NCI-H146 treated with DMSO at 0.1 percent for 48 hours (cell line): ENCODE data around the gene BLVRB.
A peak's percentile ranks its signal among the peaks of the same experiment; 100 is the strongest.

Experiments
- DNase-seq: peaks from one replicate; lab custom pipeline; 2025; ENCODE audit not compliant: unreplicated experiment; lab: John Stamatoyannopoulos, UW

The BLVRB gene

DNA sequence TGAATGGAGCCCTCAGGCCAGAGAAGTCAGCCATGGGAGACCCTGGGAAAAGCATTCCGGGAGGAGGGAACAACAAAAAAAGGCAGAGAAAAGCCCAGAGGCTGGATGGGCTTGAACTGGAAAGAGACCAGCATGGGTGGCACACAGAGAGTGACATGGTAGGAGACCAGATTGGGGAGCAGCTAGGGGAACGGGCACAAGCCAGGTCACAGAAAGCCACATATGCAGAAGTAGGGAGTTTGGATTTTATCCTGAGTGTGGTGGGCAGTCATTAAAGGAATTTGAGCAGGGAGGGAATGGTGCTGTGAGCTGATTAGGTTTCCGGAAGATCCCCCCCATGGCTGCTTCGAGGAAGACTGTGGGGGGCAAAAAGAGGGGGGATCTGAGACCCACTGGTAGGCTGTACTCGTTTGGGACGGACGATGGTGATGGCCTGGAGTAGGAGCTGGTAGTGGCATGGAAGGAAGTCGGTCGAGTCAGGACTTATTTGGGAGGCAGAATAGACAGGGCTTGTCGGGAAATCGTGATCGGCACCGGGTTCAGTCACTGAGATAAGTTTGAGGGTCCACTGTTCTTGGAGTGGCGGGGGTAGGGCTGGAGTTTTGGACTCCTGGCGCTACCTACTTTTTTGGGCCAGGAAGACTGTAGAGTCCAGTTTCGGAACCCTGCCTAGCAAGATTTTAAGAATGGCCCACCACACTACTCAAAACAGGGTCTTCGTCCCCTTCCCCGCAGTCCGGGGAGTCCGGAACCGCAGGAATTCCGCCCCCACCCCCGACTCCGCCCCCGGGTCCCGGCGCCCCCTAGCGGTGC, 40.7 kb downstream of the BLVRB start:
- no peak for DNase-seq

DNA sequence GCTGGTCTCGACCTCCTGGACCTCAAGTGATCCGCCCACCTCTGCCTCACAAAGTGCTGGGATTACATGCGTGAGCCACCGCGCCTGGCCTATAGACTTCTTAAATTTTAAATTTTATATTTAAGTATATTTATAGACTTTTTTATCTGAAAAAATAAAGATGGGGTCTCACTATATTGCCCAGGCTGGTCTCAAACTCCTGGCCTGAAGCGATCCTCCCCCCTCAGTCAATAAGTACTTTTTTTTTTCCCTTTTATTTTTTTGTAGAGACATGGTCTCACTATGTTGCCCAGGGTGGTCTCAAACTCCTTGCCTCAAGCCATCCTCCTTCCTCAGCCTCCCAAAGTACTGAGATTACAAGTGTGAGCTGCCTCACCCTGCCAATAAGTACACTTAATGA, 41.6 kb downstream of the BLVRB start:
- DNase-seq: no peak

DNA sequence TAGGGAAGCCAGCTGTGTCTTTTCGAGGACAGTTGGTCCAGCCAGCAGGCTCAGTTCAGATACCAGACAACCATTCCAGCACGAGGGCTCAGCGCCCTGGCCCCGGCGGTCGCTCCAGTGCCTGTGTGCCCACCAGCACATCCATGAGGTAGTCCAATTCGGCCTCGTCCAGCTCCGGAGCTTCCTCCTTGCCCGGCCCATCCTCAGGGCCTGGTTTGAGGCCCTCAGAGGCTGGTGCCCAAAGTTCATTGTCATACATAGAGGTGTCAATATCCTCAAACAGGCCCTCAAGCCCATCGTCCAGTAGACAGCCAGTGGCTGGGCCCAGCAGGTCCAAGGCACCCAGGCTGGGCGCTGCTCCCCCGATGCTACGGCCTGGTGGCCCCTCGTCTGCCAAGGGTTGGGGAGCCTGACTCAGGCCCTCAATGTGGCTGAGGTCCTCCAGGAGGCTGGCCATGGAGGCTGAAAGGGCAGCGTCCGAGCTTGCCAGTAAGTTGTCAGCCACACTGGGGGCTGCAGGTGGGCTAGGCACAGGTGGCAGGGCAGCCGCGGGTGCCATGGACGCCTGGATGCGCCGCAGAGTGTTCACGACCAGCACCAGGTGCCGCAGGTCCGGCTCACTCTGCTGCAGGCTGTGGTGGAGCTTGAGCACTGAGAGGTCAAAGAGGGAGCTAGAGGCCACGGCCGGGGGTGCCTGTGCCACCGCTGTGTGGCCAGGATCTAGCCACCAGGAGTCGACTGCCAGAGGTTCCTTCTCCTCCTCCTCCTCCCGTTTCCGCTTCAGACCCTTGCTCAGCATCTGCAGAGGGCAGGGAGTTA, 42.6 kb downstream of the BLVRB start:
- DNase-seq: no peak

DNA sequence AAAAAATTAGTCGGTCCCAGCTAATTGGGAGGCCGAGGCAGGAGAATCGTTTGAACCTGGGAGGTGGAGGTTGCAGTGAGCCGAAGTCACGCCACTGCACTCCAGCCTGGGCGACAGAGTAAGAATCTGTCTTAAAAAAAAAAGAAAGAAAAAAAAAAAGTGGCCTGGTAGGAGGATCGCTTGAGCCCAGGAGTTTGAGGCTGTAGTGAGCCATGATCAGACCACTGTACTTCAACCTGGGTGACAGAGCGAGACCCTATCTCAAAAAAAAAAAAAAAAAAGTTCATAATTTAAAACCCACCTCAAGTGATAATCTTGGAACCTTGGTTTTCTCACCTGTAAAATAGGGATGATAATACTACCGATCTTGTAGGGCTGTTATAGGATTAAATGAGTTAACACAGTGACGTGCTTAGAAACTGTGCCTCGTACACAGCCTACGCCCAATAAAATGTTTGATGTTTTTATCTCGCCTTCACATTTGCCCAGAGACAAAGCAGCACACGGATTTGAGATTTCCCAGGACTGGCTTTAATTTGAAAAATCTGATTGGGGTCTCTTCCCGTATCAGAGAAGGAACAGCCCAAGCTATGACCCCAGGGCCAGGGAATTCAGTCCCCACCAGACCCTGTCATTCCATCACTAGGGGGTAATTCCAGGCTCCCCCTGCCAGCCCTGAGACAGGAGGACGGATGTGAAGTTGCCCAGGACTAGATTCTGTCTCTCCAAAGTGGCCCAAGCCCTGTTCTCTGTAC, 43.4 kb downstream of the BLVRB start:
- no peak for DNase-seq

DNA sequence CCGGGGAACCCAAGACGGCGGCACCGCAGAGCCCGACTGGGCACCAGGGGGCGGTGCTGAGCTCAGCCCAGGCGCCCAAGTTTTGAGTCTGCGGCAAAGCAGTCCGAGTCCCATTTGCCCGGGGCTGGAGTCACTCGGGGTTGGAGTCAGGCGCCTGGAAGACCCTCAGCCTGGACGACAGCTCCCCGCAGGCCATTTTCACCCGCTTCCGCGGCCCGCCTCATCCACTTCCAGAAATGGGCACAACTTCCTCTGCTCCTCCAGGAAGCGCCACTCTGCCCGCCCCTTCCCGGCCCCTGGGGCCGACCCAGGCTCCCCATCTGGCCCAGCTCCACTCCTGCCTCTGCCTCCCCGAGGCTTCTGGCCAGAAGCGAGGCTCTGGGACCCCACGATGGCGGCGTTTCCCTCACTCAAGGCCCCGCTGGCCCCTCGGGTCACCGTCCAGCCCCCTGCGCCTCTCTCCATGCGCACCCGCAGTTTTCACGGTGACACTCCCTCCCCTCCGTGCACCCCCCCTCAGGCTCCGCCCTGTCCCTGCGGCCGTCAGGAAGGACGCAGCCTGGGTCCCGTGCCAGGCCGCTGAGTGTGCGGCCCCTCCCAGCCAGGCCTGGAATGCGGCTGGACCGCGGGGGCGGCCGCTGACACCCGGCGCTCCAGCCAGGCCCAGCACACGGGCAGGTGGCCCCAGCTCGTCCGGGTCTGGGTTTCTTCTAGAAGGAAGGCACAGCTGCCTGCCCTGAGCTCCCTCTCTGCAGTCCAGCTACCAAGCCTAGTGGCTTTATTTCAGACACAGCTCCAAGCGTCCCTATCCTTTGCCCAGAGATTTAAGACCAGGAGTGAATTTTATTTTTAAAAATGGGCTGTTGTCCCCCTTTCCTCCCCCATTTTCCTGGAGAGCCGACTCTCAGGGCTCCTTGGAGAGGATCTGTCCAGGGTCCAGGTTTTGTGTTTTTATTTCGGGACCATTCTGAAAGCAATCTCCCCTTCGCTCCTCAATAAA, 44.5 kb downstream of the BLVRB start:
- DNase-seq: peak; percentile 23

DNA sequence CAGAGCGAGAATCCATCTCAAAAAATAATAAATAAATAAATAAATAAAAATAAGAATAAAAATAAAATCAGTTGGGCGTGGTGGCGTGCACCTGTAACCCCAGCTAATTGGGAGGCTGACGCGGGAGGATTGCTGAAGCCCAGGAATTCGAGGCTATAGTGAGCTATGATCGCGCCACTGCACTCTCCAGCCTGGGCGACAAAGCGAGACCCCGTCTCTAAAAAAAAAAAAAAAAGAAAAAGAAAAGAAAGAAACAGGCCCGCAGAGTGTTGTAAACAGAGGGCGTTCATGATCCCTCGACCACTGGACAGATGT, 45.1 kb downstream of the BLVRB start:
- no peak for DNase-seq

DNA sequence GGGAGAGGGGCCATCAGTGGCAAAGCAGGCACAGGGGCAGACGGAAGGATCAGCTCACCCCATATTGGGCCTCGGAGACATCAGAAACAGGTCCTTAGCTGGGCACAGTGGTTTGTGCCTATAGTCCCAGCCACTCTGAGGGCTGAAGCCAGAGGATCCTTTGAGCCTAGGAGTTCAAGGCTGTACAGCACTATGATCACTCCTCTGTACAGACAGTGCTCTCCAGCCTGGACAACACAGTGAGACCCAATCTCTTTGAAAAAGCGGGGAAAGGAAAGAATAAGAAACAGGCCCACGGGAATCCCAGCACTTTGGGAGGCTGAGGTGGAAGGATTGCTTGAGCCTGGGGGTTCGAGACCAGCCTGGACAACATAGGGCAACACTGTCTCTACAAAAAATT, 45.8 kb downstream of the BLVRB start:
- no peak for DNase-seq

DNA sequence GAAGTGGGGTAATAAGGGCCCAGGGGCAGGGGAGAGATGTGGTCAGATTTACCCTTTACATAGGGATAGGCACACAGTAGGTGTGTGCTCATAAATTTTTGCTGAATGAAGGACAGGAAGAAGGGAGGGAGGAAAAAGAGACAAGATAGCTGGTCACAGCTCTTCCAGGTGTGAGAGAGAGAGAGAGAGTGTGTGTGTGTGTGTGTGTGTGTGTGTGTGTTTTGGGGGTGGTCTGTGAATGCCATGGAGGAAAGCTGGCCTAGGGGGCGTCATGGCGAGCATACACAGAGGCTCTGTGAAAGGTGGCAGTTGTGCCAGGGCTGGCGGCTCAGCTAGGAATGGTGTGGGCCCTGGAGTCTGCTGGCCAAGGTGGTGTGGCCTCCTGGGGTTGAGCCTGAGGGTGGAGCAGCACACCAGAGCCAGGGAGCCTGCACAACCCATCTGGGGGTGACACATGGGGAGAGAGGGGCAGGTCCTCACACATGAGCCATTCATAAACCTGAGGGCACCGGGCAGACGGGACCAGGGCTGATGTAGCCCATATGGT, 46.4 kb downstream of the BLVRB start:
- no peak for DNase-seq

DNA sequence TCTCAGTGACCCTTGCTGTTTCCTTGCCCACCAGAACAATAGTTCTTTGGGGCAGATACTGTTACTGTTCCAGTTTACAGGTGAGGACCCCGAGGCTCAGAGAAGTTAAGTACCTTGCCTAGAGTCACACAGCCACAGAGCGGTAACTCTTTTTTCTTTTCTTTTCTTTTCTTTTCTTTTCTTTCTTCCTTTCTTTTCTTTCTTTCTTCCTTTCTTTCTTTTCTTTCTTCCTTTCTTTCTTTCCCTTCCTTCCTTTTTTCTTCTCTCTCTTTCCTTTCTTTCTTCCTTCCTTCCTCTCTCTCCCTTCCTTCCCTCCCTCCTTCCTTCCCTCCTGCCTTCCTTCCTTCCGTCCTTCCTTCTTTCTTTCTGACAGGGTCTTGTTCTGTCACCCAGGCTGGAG, 47.5 kb downstream of the BLVRB start:
- DNase-seq: no peak

DNA sequence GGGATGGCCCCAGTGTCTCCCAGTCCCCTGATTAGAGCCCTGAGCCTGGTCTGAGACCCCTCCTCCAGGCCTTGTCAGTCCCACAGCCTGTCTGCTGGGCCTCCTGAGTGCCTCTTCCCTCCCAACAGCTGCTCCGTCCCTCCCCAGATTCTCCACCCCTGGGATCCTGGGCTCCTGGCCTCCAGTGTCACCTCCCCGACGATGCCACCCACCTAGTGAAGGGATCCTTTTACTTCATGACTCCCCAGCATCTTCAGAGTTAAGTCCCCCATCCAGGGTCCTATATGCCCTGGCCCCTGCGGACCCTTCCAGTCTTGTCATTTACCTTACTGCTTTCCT, 47.9 kb downstream of the BLVRB start:
- DNase-seq: no peak

DNA sequence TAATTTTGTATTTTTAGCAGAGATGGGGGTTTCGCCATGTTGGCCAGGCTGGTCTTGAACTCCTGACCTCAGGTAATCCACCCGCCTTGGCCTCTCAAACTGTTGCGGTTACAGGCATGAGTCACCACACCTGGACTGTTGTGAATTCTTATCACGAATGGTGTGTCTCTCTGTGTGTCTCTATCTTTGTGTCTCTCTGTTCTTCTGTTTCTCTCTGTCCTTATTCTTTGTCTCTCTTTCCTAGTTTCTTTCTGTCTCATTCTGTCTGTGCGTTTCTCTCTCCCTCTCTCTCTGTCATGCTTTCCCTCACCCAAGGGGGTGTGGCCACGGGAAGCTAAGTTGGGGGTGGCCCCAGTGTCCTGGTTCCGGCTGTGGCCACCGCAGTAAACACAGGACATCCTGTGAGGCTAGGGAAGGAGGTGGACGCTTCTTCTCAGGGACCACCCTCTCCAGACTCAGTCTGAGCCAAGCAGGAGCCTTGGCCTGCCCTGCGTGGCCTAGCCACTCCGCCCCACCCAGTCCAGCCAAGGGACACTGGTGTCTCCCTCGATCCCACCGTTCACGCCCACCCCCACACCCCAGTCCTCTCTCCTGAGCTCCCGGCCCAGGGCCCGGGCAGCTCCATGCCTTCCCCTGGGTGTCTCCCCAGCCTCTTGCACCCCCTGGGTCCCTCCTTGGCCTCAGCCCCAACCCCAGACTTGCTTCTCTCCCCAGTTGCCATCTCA, 48.5 kb downstream of the BLVRB start:
- DNase-seq: no peak

DNA sequence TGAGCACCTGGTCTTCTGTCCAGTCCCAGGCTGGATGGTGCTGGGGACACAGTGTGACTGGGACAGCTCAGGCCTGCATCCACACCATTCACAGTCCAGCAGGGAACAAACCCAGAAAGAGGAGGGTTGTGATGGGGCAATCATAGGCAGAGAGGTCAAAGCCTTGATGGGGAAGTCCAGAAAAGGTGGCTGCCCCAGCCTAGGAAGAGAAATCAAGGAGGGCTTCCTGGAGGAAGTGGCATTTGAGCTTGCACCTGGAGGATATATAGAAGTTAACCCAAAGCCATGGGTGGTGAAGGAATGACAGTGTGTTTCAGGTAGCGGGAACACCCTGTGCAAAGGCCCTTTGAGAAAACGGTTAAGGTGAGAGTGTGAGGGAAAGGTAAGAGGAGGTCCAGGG, 49.8 kb downstream of the BLVRB start:
- DNase-seq: no peak

DNA sequence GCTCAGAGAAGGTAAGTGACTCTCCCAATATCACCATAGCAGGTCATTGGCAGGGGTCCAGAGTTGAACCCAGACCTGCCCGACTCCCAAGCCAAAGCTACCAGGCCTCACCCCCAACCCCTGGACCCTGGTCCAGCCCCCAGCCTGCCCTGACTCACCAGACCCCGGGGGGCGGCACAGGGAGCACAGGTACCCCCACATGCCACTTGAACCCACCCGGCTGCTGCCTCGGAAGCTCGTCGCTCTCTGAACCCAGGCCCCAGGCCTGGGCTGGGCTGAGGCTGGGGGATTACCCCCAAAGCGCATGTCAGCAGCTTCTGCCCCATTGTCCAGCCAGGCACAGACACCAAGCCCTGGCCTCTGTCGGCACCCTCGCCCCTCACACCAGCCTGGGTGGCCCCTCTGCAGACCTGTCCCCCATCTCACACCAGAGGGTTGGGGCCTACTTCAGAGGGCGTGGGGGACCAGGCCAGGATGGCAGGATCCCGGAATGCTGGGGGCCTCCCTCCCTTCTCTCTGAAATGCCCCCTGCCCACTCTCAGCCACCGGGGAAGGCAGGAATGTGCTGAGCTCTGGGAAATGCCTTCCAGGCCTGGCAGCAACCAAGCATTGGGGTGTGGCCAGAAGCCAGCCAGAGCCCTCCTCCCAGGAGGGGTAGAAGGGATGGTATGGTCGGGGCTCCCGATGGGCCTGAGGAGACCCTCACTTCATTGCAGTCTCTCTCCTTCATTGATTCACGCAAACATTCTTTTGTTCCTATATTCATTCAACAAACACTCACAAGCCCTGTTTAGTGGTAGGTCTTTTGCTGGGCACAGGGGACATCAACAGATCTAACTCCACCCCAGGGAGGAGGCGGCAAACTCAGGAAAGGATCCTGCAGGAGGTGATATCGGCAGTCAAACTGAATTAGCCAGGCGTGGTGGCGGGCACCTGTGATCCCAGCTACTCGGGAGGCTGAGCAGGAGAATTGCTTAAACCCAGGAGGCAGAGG, 50.7 kb downstream of the BLVRB start:
- no peak for DNase-seq

DNA sequence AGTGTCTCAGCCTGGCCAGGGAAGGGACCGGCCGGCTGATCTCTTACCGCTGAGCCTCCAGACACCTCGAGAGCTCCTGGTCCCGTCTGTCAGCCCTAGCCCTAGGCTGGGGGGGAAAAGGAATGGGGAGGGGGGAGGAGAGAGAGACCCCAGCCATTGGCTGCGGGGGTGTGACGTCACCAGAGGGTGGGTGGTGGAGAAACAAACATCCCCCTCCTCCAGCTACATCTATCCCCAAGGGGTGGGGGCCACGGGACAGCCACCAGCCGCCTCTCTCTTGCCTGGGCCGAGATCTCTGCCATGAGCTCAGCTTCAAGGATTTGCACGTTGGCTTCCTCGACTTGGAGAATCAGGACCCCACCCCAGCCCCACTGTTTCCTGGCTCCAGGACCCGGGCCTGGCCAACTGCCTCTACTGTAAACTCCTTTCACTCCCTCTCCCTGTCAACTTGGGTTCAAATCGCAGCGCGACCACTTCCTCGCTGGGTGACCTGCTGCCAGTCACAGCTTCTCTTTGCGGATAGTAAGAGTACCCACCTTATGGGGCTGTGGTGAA, 52.2 kb downstream of the BLVRB start, which contains the start of gene PRX:
Gene PRX (minus strand): TSS at position 88 of the 555 bp plus-strand sequence. CDS start 5,446 bp downstream, outside the sequence.
- DNase-seq: no peak

DNA sequence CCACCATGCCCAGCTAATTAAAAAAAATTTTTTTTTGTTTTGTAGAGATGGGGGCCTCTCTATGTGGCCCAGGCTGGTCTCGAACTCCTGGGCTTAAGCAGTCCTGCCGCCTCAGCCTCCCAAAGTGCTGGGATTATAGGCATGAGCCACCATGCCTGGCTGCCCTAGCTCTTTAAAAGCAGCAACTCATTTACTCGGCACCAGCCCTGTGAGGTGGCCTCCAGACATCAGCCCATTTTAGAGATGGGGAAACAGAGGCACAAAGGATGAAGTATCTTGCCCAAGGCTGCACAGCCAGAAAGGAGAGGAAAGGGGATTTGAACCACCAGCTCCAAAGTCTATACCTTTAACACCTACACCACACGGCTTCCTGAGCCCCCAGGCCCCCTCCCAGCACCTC, 52.7 kb downstream of the BLVRB start:
- DNase-seq: no peak

DNA sequence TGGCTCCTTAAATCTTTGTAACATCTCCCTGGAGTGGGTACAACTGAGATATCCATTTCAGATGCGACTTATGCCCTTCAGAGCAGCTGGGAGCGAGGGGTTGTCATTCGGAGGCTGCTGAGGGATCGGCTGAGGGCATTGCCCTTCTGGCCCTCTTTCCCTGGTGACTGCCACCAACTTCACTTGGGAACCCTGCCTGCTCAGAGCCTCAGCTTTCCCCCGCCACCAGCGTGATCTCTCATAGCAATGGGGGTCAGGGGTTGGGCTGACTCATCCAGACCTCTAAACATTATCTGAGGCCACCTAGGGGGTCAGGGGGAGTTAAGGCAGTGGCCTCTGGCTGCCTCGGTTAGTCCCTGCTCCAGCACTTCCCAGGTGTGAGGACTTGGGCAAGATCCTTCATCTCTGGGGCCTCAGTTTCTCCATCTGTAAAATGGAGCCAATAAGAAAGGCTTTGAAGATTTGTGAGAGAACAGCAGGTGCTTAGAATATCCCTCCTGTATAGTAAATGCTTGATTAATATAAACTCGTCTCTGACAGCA, 53.5 kb downstream of the BLVRB start:
- no peak for DNase-seq

DNA sequence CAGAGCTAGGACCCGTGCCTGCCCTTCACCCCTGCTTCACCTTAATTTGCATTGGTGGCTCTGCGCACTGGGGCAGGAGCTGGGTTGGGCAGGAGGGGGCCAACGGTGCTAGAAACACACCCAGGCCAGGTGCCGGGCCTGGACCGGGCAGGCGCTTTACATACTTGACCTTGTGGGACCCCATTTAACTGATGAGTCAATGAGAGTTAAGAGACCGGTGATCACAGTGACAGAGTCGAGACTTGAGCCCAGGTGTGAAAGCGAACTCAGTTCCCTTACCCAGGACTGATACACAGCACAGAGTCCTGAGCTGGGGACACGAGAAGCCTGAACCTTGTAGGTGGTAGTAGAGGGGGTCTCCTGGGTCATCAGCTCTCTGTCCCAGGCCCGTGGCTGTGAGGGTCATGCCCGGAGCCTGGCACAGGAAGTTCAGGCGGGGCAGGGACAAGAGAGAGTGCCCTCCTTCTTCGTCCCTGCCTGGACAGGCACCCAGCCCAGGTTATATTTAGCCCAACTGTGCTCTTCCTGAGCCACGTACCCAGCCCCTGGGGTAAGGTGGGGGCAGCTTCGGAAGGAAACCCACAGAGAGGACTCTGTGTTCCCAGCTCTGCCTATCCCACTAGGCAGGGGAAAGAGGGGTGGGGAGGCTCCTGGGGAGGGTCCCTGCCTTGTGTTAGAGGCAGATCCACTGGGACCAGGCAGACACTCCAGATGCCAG, 54.3 kb downstream of the BLVRB start:
- DNase-seq: no peak
